ENCODE measurements around the gene DAZAP1. TPM values are rescaled to one million over a fixed set of nuclear protein-coding genes. Genes with fewer than 3 reads are reported as not detected.
A peak's percentile ranks its signal among the peaks of the same experiment; 100 is the strongest.

DAZAP1 gene
- total RNA-seq, 5 donors from 2014 or later (not counting 1 experiment from before 2014, with no cell fraction given), result 153 to 170 (median 161) TPM

DNA sequence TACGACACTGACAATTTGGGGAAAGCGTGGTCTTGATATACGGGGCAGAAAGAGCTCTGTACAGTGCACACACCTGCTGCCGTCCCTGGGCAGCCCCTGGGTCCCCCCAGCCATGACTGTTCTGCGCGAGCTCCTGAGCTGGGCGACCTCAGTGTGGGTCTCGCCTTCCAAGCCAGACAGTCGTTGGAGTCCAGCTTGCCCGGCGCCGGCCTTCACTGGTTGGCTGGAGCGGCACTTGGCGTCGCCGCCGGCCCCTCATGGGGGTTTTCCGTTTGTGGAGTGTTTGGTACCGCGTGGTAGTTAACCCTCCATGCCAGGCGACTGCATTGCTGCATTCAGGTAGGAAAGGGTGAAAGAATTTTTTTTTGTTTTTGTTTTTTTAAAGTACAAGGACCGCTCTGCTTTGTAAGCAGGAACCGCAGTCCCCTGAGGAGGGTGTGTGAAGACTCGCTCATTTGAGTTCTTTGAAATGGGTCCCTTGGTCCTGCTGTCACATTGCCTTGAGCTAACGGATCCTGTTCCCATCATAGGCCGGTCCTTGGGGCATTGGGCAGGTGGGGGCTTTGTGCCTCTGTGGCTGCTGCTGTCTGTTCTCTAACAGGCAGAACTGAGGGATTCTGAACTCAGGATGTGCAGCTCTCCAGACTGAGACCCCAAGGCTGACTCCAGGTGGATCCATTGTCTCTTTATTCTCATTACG lies 20.0 kb downstream of the DAZAP1 start:
- no peak overlapping the region for H3K4me3 ChIP-seq (ENCODE audit: control insufficient read depth in 1 of 2, extremely low read depth in 1 of 2, low read length in 1 of 2)
- no peak overlapping the region for H3K4me3 Mint-ChIP-seq
- no peak overlapping the region for H3K27ac Mint-ChIP-seq
- H3K36me3 ChIP-seq (ENCODE audit: control insufficient read depth in 2 of 2, extremely low read depth in 1 of 2, insufficient read depth in 1 of 2, low read length in 1 of 2), result peaks cover 32 to 86% of the 10 kb centered on the region in 2 donors
- 94% methylated on average over 19 of the region's 27 CpGs for WGBS (ENCODE audit: insufficient coverage)
- H3K4me1 ChIP-seq (ENCODE audit: control insufficient read depth in 1 of 2, extremely low read depth in 1 of 2, insufficient read depth in 2 of 2, low read length in 2 of 2), result no peaks in the 10 kb centered on the region
- ChIA-PET CTCF (no interaction called here), POLR2A (no interaction called here)
- no peaks in the 10 kb centered on the region for H3K9me3 Mint-ChIP-seq
- H3K27me3 ChIP-seq (replicated peaks in 1 of 2; ENCODE audit: control insufficient read depth in 2 of 2, extremely low read depth in 1 of 2, insufficient read depth in 2 of 2, low read length in 1 of 2), result no peaks in the 10 kb centered on the region
- H3K4me1 Mint-ChIP-seq, result peaks cover 1 to 6% (median 2%) of the 10 kb centered on the region in 3 donors
- H3K27me3 Mint-ChIP-seq, result no peaks in the 10 kb centered on the region
- ATAC-seq (replicated peaks in 1 of 4) (no peak), DNase-seq (no peak)
- no peaks in the 10 kb centered on the region for H3K9me3 ChIP-seq
- no peak overlapping the region for H3K27ac ChIP-seq (ENCODE audit: low read length)
- H3K36me3 Mint-ChIP-seq, result peaks cover 26% of the 10 kb centered on the region

DNA sequence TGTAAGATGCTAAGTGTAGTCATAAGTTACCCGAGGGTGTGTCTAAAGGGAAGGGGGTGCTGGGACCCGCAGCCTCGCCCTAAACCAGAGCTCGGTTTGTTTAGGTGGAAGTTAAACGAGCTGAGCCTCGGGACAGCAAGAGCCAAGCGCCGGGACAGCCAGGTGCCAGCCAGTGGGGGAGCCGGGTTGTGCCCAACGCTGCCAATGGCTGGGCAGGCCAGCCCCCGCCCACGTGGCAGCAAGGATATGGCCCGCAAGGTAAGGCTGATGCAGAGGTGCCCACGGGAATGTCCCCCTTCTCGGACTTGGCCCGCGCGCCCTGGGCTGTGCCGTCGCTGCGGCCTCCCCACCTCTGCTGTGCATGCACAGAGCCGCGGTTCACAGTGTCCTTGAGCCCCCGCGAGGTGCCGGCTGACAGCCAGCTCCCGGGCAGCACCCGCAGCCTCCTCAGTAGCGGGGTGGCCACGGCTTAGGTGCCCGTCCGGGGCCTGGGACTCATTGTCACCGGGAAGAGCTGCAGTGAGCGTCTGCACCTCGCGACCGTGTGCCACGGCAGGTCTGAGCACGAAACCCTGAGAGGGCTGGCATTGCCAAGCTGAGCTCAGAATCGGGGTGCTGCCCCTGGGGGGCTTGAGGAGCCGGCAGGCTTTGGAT lies 21.5 kb downstream of the DAZAP1 start:
- peaks cover 23 to 86% of the 10 kb centered on the region in 2 donors for H3K36me3 ChIP-seq (ENCODE audit: control insufficient read depth in 2 of 2, extremely low read depth in 1 of 2, insufficient read depth in 1 of 2, low read length in 1 of 2)
- POLR2A ChIA-PET, result no interaction called here

DNA sequence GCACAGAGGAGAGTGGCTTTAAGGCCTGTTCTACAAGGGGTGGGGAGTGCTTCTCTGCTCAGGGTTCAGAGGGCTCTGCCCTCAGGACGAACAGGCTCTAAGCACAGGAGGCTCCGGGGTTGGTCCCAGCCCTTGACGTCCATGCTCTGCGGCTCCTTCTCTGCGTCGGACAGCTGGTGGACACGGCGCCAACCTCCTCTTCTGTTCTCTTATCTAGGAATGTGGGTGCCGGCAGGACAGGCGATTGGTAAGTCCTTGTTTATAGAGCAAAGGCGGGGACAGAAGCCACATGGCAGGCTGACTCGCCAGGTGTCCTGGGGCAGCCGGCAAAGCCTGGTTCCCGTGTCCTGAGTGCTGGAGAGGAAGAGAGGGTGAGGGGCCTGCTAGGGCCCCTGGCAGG lies 22.4 kb downstream of the DAZAP1 start:
- 98% methylated on average over 7 of the region's 14 CpGs for WGBS (ENCODE audit: insufficient coverage)
- DNase-seq, result no peak
- Histone ChIP-seq H3K27me3 (replicated peaks in 1 of 2; ENCODE audit: control insufficient read depth in 2 of 2, extremely low read depth in 1 of 2, insufficient read depth in 2 of 2, low read length in 1 of 2) (no peaks in the 10 kb centered on the region), H3K4me1 (ENCODE audit: control insufficient read depth in 1 of 2, extremely low read depth in 1 of 2, insufficient read depth in 2 of 2, low read length in 2 of 2) (no peaks in the 10 kb centered on the region), H3K4me3 (ENCODE audit: control insufficient read depth in 1 of 2, extremely low read depth in 1 of 2, low read length in 1 of 2) (no peak overlapping the region), H3K27ac (ENCODE audit: low read length) (no peak overlapping the region), H3K9me3 (no peaks in the 10 kb centered on the region), H3K36me3 (ENCODE audit: control insufficient read depth in 2 of 2, extremely low read depth in 1 of 2, insufficient read depth in 1 of 2, low read length in 1 of 2) (peaks cover 22 to 89% of the 10 kb centered on the region in 2 donors)
- Mint-ChIP-seq H3K4me3 (no peak overlapping the region), H3K27me3 (no peaks in the 10 kb centered on the region), H3K9me3 (no peaks in the 10 kb centered on the region), H3K4me1 (peaks cover 0 to 2% (median 0%) of the 10 kb centered on the region in 3 donors), H3K27ac (no peak overlapping the region), H3K36me3 (peaks cover 11% of the 10 kb centered on the region)
- POLR2A ChIA-PET, result no interaction called here
- CTCF ChIA-PET, result no interaction called here
- ATAC-seq (replicated peaks in 1 of 4), result no peak

More for the DNA sequence above, 21.5 kb downstream of the DAZAP1 start:
- DNase-seq, result no peak
- 97% methylated on average over 41 of the region's 41 CpGs for WGBS (ENCODE audit: insufficient coverage)
- CTCF ChIA-PET, result no interaction called here
- H3K9me3 Mint-ChIP-seq, result no peaks in the 10 kb centered on the region
- H3K4me1 Mint-ChIP-seq, result peaks cover 0 to 2% (median 0%) of the 10 kb centered on the region in 3 donors
- ATAC-seq (replicated peaks in 1 of 4), result no peak
- Histone ChIP-seq H3K9me3 (no peaks in the 10 kb centered on the region), H3K27me3 (replicated peaks in 1 of 2; ENCODE audit: control insufficient read depth in 2 of 2, extremely low read depth in 1 of 2, insufficient read depth in 2 of 2, low read length in 1 of 2) (no peaks in the 10 kb centered on the region), H3K4me3 (ENCODE audit: control insufficient read depth in 1 of 2, extremely low read depth in 1 of 2, low read length in 1 of 2) (no peak overlapping the region), H3K4me1 (ENCODE audit: control insufficient read depth in 1 of 2, extremely low read depth in 1 of 2, insufficient read depth in 2 of 2, low read length in 2 of 2) (no peaks in the 10 kb centered on the region), H3K27ac (ENCODE audit: low read length) (no peak overlapping the region)
- peaks cover 12% of the 10 kb centered on the region for H3K36me3 Mint-ChIP-seq
- no peaks in the 10 kb centered on the region for H3K27me3 Mint-ChIP-seq
- no peak overlapping the region for H3K27ac Mint-ChIP-seq
- no peak overlapping the region for H3K4me3 Mint-ChIP-seq

DNA sequence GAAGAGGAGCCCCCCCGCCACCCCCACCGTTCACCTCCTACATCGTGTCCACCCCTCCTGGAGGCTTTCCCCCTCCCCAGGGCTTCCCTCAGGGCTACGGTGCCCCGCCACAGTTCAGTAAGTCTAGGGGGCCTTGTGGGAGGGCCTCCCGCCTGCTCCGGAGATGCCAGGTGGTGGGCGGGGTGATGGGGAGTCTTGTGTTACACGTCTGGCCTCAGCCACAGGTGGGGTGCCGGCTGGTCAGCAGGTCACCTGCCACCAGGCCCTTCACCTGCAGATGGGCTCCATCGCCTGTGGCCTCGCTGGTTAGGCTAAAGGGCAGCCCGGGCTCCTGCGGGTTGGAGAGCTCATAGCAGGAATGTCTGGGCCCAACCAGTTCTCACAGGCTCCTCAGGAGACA lies 22.9 kb downstream of the DAZAP1 start:
- ChIA-PET POLR2A (no interaction called here), CTCF (no interaction called here)
- H3K4me3 ChIP-seq (ENCODE audit: control insufficient read depth in 1 of 2, extremely low read depth in 1 of 2, low read length in 1 of 2), result no peak overlapping the region
- H3K27me3 ChIP-seq (replicated peaks in 1 of 2; ENCODE audit: control insufficient read depth in 2 of 2, extremely low read depth in 1 of 2, insufficient read depth in 2 of 2, low read length in 1 of 2), result no peaks in the 10 kb centered on the region
- Mint-ChIP-seq H3K36me3 (peaks cover 8% of the 10 kb centered on the region), H3K4me3 (no peak overlapping the region), H3K27me3 (no peaks in the 10 kb centered on the region), H3K27ac (no peak overlapping the region), H3K9me3 (no peaks in the 10 kb centered on the region), H3K4me1 (no peaks in the 10 kb centered on the region)
- H3K9me3 ChIP-seq, result no peaks in the 10 kb centered on the region
- no peaks in the 10 kb centered on the region for H3K4me1 ChIP-seq (ENCODE audit: control insufficient read depth in 1 of 2, extremely low read depth in 1 of 2, insufficient read depth in 2 of 2, low read length in 2 of 2)
- DNase-seq, result no peak
- 98% methylated on average over 9 of the region's 14 CpGs for WGBS (ENCODE audit: insufficient coverage)
- ATAC-seq (replicated peaks in 1 of 4), result peak in 1 of 4 experiments; percentile 8
- no peak overlapping the region for H3K27ac ChIP-seq (ENCODE audit: low read length)
- H3K36me3 ChIP-seq (ENCODE audit: control insufficient read depth in 2 of 2, extremely low read depth in 1 of 2, insufficient read depth in 1 of 2, low read length in 1 of 2), result peaks cover 18 to 86% of the 10 kb centered on the region in 2 donors

DNA sequence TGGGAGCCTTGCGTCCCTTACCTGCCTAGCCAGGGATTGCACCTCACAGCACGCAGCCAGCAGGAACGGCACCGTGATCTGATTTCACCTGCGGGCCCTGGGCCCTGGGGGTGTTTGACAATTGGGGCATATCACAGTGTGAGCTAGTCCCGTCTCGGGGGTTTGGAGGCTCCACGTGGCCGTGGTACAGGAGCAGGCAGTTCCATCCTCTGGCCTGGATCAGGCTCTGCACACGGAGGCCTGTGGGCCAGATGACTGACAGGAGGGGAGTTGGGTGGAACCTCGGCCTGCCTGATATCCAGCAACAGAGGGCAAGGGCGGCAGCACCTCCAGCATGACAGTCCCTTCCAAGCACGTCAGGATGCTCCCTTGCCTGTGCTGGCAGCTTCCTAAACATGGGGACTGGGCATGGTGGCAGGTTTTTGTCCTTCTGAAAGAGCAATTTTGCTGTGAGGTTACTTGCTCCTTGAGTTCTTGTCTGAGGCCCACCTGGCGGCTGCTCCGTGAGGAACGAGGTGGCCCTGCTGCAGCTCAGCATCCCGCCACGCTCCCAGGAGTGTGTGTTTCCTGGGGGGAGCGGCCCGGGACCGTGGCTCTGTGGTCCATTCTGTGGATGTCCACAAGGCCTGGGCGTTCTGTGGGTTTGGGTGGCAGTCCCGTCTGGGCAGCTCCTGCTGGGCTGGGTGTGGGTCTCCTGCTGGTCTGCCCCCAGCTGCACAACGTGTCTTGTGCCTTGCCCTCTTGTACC lies 24.5 kb downstream of the DAZAP1 start:
- Histone ChIP-seq H3K36me3 (ENCODE audit: control insufficient read depth in 2 of 2, extremely low read depth in 1 of 2, insufficient read depth in 1 of 2, low read length in 1 of 2) (peaks cover 16 to 75% of the 10 kb centered on the region in 2 donors), H3K9me3 (no peaks in the 10 kb centered on the region), H3K4me3 (ENCODE audit: control insufficient read depth in 1 of 2, extremely low read depth in 1 of 2, low read length in 1 of 2) (no peak overlapping the region), H3K27me3 (replicated peaks in 1 of 2; ENCODE audit: control insufficient read depth in 2 of 2, extremely low read depth in 1 of 2, insufficient read depth in 2 of 2, low read length in 1 of 2) (no peaks in the 10 kb centered on the region), H3K27ac (ENCODE audit: low read length) (no peak overlapping the region), H3K4me1 (ENCODE audit: control insufficient read depth in 1 of 2, extremely low read depth in 1 of 2, insufficient read depth in 2 of 2, low read length in 2 of 2) (no peaks in the 10 kb centered on the region)
- Mint-ChIP-seq H3K4me3 (no peak overlapping the region), H3K9me3 (no peaks in the 10 kb centered on the region), H3K27me3 (no peaks in the 10 kb centered on the region), H3K36me3 (peaks cover 9% of the 10 kb centered on the region), H3K27ac (no peak overlapping the region), H3K4me1 (no peaks in the 10 kb centered on the region)
- ATAC-seq (replicated peaks in 1 of 4) (no peak), DNase-seq (no peak)
- POLR2A ChIA-PET, result no interaction called here
- WGBS (ENCODE audit: insufficient coverage), result 91% methylated on average over 17 of the region's 24 CpGs
- CTCF ChIA-PET, result no interaction called here

DNA sequence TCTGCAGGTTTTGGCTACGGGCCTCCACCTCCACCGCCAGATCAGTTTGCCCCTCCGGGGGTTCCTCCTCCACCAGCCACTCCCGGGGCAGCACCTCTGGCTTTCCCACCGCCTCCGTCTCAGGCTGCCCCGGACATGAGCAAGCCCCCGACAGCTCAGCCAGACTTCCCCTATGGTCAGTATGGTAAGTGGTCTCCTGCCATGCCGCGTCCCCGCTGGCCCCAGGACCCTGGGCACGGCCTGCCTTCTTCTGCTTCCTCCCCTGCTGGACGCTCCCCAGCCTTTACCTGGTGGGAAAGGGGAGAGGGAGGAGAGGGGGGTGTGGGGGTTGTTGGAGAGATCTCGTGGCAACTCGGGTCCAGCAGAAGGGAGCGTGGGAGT lies 25.1 kb downstream of the DAZAP1 start:
- Histone ChIP-seq H3K36me3 (ENCODE audit: control insufficient read depth in 2 of 2, extremely low read depth in 1 of 2, insufficient read depth in 1 of 2, low read length in 1 of 2) (peaks cover 16 to 71% of the 10 kb centered on the region in 2 donors), H3K27ac (ENCODE audit: low read length) (no peak overlapping the region), H3K4me1 (ENCODE audit: control insufficient read depth in 1 of 2, extremely low read depth in 1 of 2, insufficient read depth in 2 of 2, low read length in 2 of 2) (peaks cover 0 to under 1% of the 10 kb centered on the region in 2 experiments), H3K4me3 (ENCODE audit: control insufficient read depth in 1 of 2, extremely low read depth in 1 of 2, low read length in 1 of 2) (no peak overlapping the region), H3K9me3 (no peaks in the 10 kb centered on the region), H3K27me3 (replicated peaks in 1 of 2; ENCODE audit: control insufficient read depth in 2 of 2, extremely low read depth in 1 of 2, insufficient read depth in 2 of 2, low read length in 1 of 2) (no peaks in the 10 kb centered on the region)
- ATAC-seq (replicated peaks in 1 of 4) (no peak), DNase-seq (no peak)
- H3K4me1 Mint-ChIP-seq, result no peaks in the 10 kb centered on the region
- CTCF ChIA-PET, result no interaction called here
- no peaks in the 10 kb centered on the region for H3K27me3 Mint-ChIP-seq
- POLR2A ChIA-PET, result no interaction called here
- no peak overlapping the region for H3K4me3 Mint-ChIP-seq
- H3K36me3 Mint-ChIP-seq, result peaks cover 9% of the 10 kb centered on the region
- WGBS (ENCODE audit: insufficient coverage), result 89% methylated on average over 5 of the region's 16 CpGs
- H3K27ac Mint-ChIP-seq, result no peak overlapping the region
- H3K9me3 Mint-ChIP-seq, result no peaks in the 10 kb centered on the region

Data from T-cell (primary cell).